T-helper 1 cell treated with Interleukin-12 subunit alpha and Interleukin-12 subunit beta and Interleukin-4 antibody, amounts not matched to agents 30 μg/mL and 1 μg/mL, for 36 hours (primary cell): ENCODE measurements around the gene ZNF526.

ENCODE experiments used
- H3K27ac Mint-ChIP-seq: one replicate; pipeline ENCODE4 v1.8.0; 2021; ENCODE audit warnings: mild to moderate bottlenecking, mixed read lengths
- H3K27me3 Mint-ChIP-seq: one replicate; pipeline ENCODE4 v1.8.0; 2021; ENCODE audit warnings: low read depth, mixed read lengths
- H3K36me3 Mint-ChIP-seq: one replicate; pipeline ENCODE4 v1.8.0; 2021; ENCODE audit warnings: low read depth, mixed read lengths
- H3K4me1 Mint-ChIP-seq: one replicate; pipeline ENCODE4 v1.8.0; 2021; ENCODE audit warnings: low read depth, mixed read lengths
- H3K4me3 Mint-ChIP-seq: one replicate; pipeline ENCODE4 v1.8.0; 2021; ENCODE audit warnings: mild to moderate bottlenecking, moderate library complexity, mixed read lengths
- H3K9me3 Mint-ChIP-seq: one replicate; pipeline ENCODE4 v1.8.0; 2021; ENCODE audit warnings: mixed read lengths

The ZNF526 gene

GRCh38 chr19:42244347-42245220 is 24.5 kb downstream of the ZNF526 start:
- Mint-ChIP-seq H3K27ac (peak overlapping the region; percentile 91), H3K36me3 (peaks cover 7% of the 10 kb centered on the region), H3K4me3 (peak overlapping the region; percentile 89), H3K27me3 (no peaks in the 10 kb centered on the region), H3K9me3 (no peaks in the 10 kb centered on the region), H3K4me1 (peaks cover 43% of the 10 kb centered on the region)

- Mint-ChIP-seq H3K27me3 (no peaks in the 10 kb centered on the region), H3K4me1 (peaks cover 37% of the 10 kb centered on the region), H3K27ac (peak overlapping the region; percentile 91), H3K36me3 (peaks cover 1% of the 10 kb centered on the region), H3K4me3 (peak overlapping the region; percentile 89), H3K9me3 (no peaks in the 10 kb centered on the region)
Observed at GRCh38 chr19:42245231-42245630, 25.1 kb downstream of the ZNF526 start.

GRCh38 chr19:42246143-42246921 is 26.2 kb downstream of the ZNF526 start:
- Mint-ChIP-seq H3K4me1 (peaks cover 29% of the 10 kb centered on the region), H3K27me3 (no peaks in the 10 kb centered on the region), H3K9me3 (no peaks in the 10 kb centered on the region), H3K36me3 (no peaks in the 10 kb centered on the region), H3K4me3 (no peak overlapping the region), H3K27ac (peak overlapping the region; percentile 42)

- H3K27me3 Mint-ChIP-seq, result no peaks in the 10 kb centered on the region
- H3K4me1 Mint-ChIP-seq, result peaks cover 32% of the 10 kb centered on the region
- H3K4me3 Mint-ChIP-seq, result no peak overlapping the region
- no peaks in the 10 kb centered on the region for H3K9me3 Mint-ChIP-seq
- H3K36me3 Mint-ChIP-seq, result no peaks in the 10 kb centered on the region
- no peak overlapping the region for H3K27ac Mint-ChIP-seq
Observed at GRCh38 chr19:42246922-42247639, 27.0 kb downstream of the ZNF526 start.

GRCh38 chr19:42247640-42248199 is 27.6 kb downstream of the ZNF526 start:
- Mint-ChIP-seq H3K9me3 (no peaks in the 10 kb centered on the region), H3K27ac (no peak overlapping the region), H3K36me3 (peaks cover 1% of the 10 kb centered on the region), H3K4me3 (no peak overlapping the region), H3K27me3 (no peaks in the 10 kb centered on the region), H3K4me1 (peaks cover 35% of the 10 kb centered on the region)

- Mint-ChIP-seq H3K4me1 (peaks cover 33% of the 10 kb centered on the region), H3K27ac (no peak overlapping the region), H3K27me3 (no peaks in the 10 kb centered on the region), H3K4me3 (no peak overlapping the region), H3K9me3 (no peaks in the 10 kb centered on the region), H3K36me3 (peaks cover 2% of the 10 kb centered on the region)
Observed at GRCh38 chr19:42248270-42249148, 28.4 kb downstream of the ZNF526 start.

GRCh38 chr19:42249149-42249750 is 29.1 kb downstream of the ZNF526 start:
- H3K27ac Mint-ChIP-seq, result no peak overlapping the region
- H3K36me3 Mint-ChIP-seq, result peaks cover 2% of the 10 kb centered on the region
- H3K4me3 Mint-ChIP-seq, result no peak overlapping the region
- no peaks in the 10 kb centered on the region for H3K9me3 Mint-ChIP-seq
- peaks cover 32% of the 10 kb centered on the region for H3K4me1 Mint-ChIP-seq
- H3K27me3 Mint-ChIP-seq, result no peaks in the 10 kb centered on the region

GRCh38 chr19:42249769-42250168 is 29.7 kb downstream of the ZNF526 start:
- Mint-ChIP-seq H3K9me3 (no peaks in the 10 kb centered on the region), H3K36me3 (peaks cover 2% of the 10 kb centered on the region), H3K4me3 (no peak overlapping the region), H3K4me1 (peaks cover 28% of the 10 kb centered on the region), H3K27ac (no peak overlapping the region), H3K27me3 (no peaks in the 10 kb centered on the region)

- Mint-ChIP-seq H3K27ac (peak overlapping the region; percentile 31), H3K36me3 (peaks cover 2% of the 10 kb centered on the region), H3K4me3 (no peak overlapping the region), H3K9me3 (no peaks in the 10 kb centered on the region), H3K4me1 (peaks cover 24% of the 10 kb centered on the region), H3K27me3 (no peaks in the 10 kb centered on the region)
Observed at GRCh38 chr19:42250183-42250665, 30.1 kb downstream of the ZNF526 start.

- peaks cover 24% of the 10 kb centered on the region for H3K4me1 Mint-ChIP-seq
- H3K4me3 Mint-ChIP-seq, result peak overlapping the region; percentile 21
- peaks cover 2% of the 10 kb centered on the region for H3K27me3 Mint-ChIP-seq
- peaks cover 2% of the 10 kb centered on the region for H3K36me3 Mint-ChIP-seq
- peak overlapping the region; percentile 36 for H3K27ac Mint-ChIP-seq
- H3K9me3 Mint-ChIP-seq, result no peaks in the 10 kb centered on the region
Observed at GRCh38 chr19:42250666-42251531, 30.8 kb downstream of the ZNF526 start.

GRCh38 chr19:42251572-42252358 is 31.7 kb downstream of the ZNF526 start:
- peaks cover 22% of the 10 kb centered on the region for H3K4me1 Mint-ChIP-seq
- H3K27ac Mint-ChIP-seq, result peak overlapping the region; percentile 65

More at GRCh38 chr19:42251572-42252358, 31.7 kb downstream of the ZNF526 start:
- H3K27me3 Mint-ChIP-seq, result peaks cover 8% of the 10 kb centered on the region
- peak overlapping the region; percentile 91 for H3K4me3 Mint-ChIP-seq
- no peaks in the 10 kb centered on the region for H3K9me3 Mint-ChIP-seq
- peaks cover 2% of the 10 kb centered on the region for H3K36me3 Mint-ChIP-seq
